H9 (cell line): ENCODE results near the gene ANKRD23. TPM values are rescaled to one million over a fixed set of nuclear protein-coding genes. Genes with fewer than 3 reads are reported as not detected.

Source experiments
- DNase-seq: peaks from one replicate; pipeline ENCODE4 v3.0.0-alpha.2; 2017
- H2AFZ ChIP-seq: one replicate; pipeline ENCODE4 v1.6.1; 2013; ENCODE audit warnings: mild to moderate bottlenecking, low read length, control low read depth, moderate library complexity
- H2AK5ac ChIP-seq: 2 replicates; pipeline ENCODE4 v1.6.1; 2013; ENCODE audit warnings: low read length, control low read depth, mixed read lengths; ENCODE audit not compliant: insufficient read length
- H2BK120ac ChIP-seq: one replicate; pipeline ENCODE4 v1.6.1; 2013; ENCODE audit warnings: low read depth, mild to moderate bottlenecking, low read length, control low read depth, inconsistent platforms; ENCODE audit not compliant: poor library complexity, severe bottlenecking
- H2BK12ac ChIP-seq: 2 replicates; pipeline ENCODE4 v1.6.1; 2013; ENCODE audit warnings: low read length, control low read depth, mixed read lengths, low read depth; ENCODE audit not compliant: insufficient read length
- H2BK15ac ChIP-seq: 2 replicates; pipeline ENCODE4 v1.6.1; 2013; ENCODE audit warnings: low read depth, low read length, control low read depth
- H2BK20ac ChIP-seq: one replicate; pipeline ENCODE4 v1.6.1; 2013; ENCODE audit warnings: low read depth, mild to moderate bottlenecking, low read length, control low read depth, inconsistent platforms; ENCODE audit not compliant: poor library complexity, severe bottlenecking
- H2BK5ac ChIP-seq: 2 replicates; pipeline ENCODE4 v1.6.1; 2013; ENCODE audit warnings: low read length, control low read depth, mixed read lengths; ENCODE audit not compliant: insufficient read length
- H3K14ac ChIP-seq: 2 replicates; pipeline ENCODE4 v1.6.1; 2013; ENCODE audit warnings: low read length, control low read depth; ENCODE audit not compliant: insufficient read depth
- H3K18ac ChIP-seq: 2 replicates; pipeline ENCODE4 v1.6.1; 2013; ENCODE audit warnings: low read depth, mild to moderate bottlenecking, mixed read lengths, low read length, control low read depth; ENCODE audit not compliant: insufficient read length
- H3K23ac ChIP-seq: 2 replicates; pipeline ENCODE4 v1.6.1; 2013; ENCODE audit warnings: low read length, control low read depth, mixed read lengths, low read depth; ENCODE audit not compliant: insufficient read length
- H3K23me2 ChIP-seq: 2 replicates; pipeline ENCODE4 v1.6.1; 2013; ENCODE audit warnings: low read depth, mild to moderate bottlenecking, mixed read lengths, low read length, control low read depth; ENCODE audit not compliant: insufficient read length, poor library complexity, severe bottlenecking
- H3K27ac ChIP-seq: 2 replicates; pipeline ENCODE4 v1.5.1; 2013; ENCODE audit warnings: low read length, control low read depth, mixed read lengths, low read depth; ENCODE audit not compliant: insufficient read length
- H3K27me3 ChIP-seq: 2 replicates; pipeline ENCODE4 v1.6.1; 2013; ENCODE audit warnings: low read length, control low read depth, inconsistent platforms; ENCODE audit not compliant: insufficient read depth
- H3K4ac ChIP-seq: 2 replicates; pipeline ENCODE4 v1.6.1; 2013; ENCODE audit warnings: low read depth, mild to moderate bottlenecking, control low read depth, inconsistent platforms, low read length, moderate library complexity
- H3K4me1 ChIP-seq: 2 replicates; pipeline ENCODE4 v1.6.1; 2013; ENCODE audit warnings: low read length, control low read depth, inconsistent platforms; ENCODE audit not compliant: insufficient read depth
- H3K4me2 ChIP-seq: 2 replicates; pipeline ENCODE4 v1.6.1; 2013; ENCODE audit warnings: low read length, control low read depth, mixed read lengths; ENCODE audit not compliant: insufficient read length, insufficient read depth
- H3K56ac ChIP-seq: 2 replicates; pipeline ENCODE4 v1.6.1; 2013; ENCODE audit warnings: low read depth, mild to moderate bottlenecking, mixed read lengths, low read length, control low read depth; ENCODE audit not compliant: insufficient read length
- H3K79me1 ChIP-seq: 2 replicates; pipeline ENCODE4 v1.6.1; 2013; ENCODE audit warnings: low read depth, mild to moderate bottlenecking, moderate library complexity, low read length, control low read depth, inconsistent platforms; ENCODE audit not compliant: insufficient read depth, poor library complexity, severe bottlenecking
- H3K79me2 ChIP-seq: 2 replicates; pipeline ENCODE4 v1.6.1; 2013; ENCODE audit warnings: low read length, control low read depth, inconsistent platforms; ENCODE audit not compliant: insufficient read depth
- H3K9ac ChIP-seq: 2 replicates; pipeline ENCODE4 v1.6.1; 2013; ENCODE audit warnings: low read length, control low read depth, mixed read lengths; ENCODE audit not compliant: insufficient read length; ENCODE audit errors: extremely low read depth
- H3K9me3 ChIP-seq: one replicate; pipeline ENCODE4 v1.6.1; 2013; ENCODE audit warnings: low read depth, low read length, inconsistent platforms; ENCODE audit not compliant: control insufficient read depth
- H3T11ph ChIP-seq: one replicate; pipeline ENCODE4 v1.6.1; 2013; ENCODE audit warnings: mild to moderate bottlenecking, low read length, control low read depth, inconsistent platforms
- H4K20me1 ChIP-seq: one replicate; pipeline ENCODE4 v1.6.1; 2013; ENCODE audit not compliant: control insufficient read depth, insufficient read length, insufficient read depth
- H4K5ac ChIP-seq: 2 replicates; pipeline ENCODE4 v1.6.1; 2013; ENCODE audit warnings: low read depth, mild to moderate bottlenecking, mixed read lengths, low read length, control low read depth; ENCODE audit not compliant: insufficient read length
- H4K8ac ChIP-seq: replicated peaks from 2 replicates; pipeline ENCODE4 v1.6.1; 2013; ENCODE audit warnings: low read length, control low read depth, mixed read lengths, low read depth; ENCODE audit not compliant: insufficient read length
- H4K91ac ChIP-seq: 2 replicates; pipeline ENCODE4 v1.6.1; 2013; ENCODE audit warnings: low read depth, mild to moderate bottlenecking, moderate library complexity, mixed read lengths, low read length, control low read depth; ENCODE audit not compliant: insufficient read length
- H3K27ac Mint-ChIP-seq, 3 experiments: 2 replicates in 2 of 3; 3 replicates in 1 of 3; pipeline ENCODE4 v1.8.0; 2020 to 2021; ENCODE audit warnings: mixed read lengths in 3 of 3, mild to moderate bottlenecking in 1 of 3, moderate library complexity in 1 of 3
- H3K27me3 Mint-ChIP-seq: 2 replicates; pipeline ENCODE4 v1.8.0; 2021; ENCODE audit warnings: low read depth, mild to moderate bottlenecking, moderate library complexity, mixed read lengths
- H3K36me3 Mint-ChIP-seq, 3 experiments: 2 replicates in 2 of 3; 3 replicates in 1 of 3; pipeline ENCODE4 v1.8.0; 2020 to 2021; ENCODE audit warnings: low read depth in 3 of 3, mixed read lengths in 3 of 3; ENCODE audit not compliant: insufficient read depth in 1 of 3
- H3K4me1 Mint-ChIP-seq, 2 experiments: 2 replicates each; pipeline ENCODE4 v1.8.0; 2020; ENCODE audit warnings: mixed read lengths in 2 of 2
- H3K4me3 Mint-ChIP-seq, 2 experiments: 2 replicates in 1 of 2; 3 replicates in 1 of 2; pipeline ENCODE4 v1.8.0; 2020 to 2021; ENCODE audit warnings: mild to moderate bottlenecking in 2 of 2, mixed read lengths in 2 of 2, moderate library complexity in 1 of 2
- H3K9me3 Mint-ChIP-seq, 2 experiments: 2 replicates in 1 of 2; 3 replicates in 1 of 2; pipeline ENCODE4 v1.8.0; 2020; ENCODE audit warnings: mild to moderate bottlenecking in 2 of 2, mixed read lengths in 2 of 2, moderate library complexity in 1 of 2
- WGBS: extraction: QIAGEN DNeasy Blood & Tissue Kit; methylation state at CpG from one replicate; pipeline ENCODE4 v1.1.7; 2013; ENCODE audit warnings: missing lambda C conversion rate, low lambda C conversion rate, mixed read lengths; ENCODE audit not compliant: insufficient read length; ENCODE audit errors: extremely low coverage; 5-methylcytosine and 5-hydroxymethylcytosine counted together
- total RNA-seq: library from RNA; stranded (reverse); gene quantifications from 2 replicates; pipeline ENCODE4 v1.2.1, GENCODE V29; 2021
- TF ChIP-seq, protein P1 (sequence below): fragments of 200-600 bp; sonication (generic); conservative IDR thresholded peaks from 3 replicates; pipeline ENCODE4 v1.8.0; 2021; ENCODE audit warnings: antibody characterized with exemption, mild to moderate bottlenecking

ANKRD23 gene
- total RNA-seq, 1 experiment from 2014 or later: 2.4 TPM

DNA sequence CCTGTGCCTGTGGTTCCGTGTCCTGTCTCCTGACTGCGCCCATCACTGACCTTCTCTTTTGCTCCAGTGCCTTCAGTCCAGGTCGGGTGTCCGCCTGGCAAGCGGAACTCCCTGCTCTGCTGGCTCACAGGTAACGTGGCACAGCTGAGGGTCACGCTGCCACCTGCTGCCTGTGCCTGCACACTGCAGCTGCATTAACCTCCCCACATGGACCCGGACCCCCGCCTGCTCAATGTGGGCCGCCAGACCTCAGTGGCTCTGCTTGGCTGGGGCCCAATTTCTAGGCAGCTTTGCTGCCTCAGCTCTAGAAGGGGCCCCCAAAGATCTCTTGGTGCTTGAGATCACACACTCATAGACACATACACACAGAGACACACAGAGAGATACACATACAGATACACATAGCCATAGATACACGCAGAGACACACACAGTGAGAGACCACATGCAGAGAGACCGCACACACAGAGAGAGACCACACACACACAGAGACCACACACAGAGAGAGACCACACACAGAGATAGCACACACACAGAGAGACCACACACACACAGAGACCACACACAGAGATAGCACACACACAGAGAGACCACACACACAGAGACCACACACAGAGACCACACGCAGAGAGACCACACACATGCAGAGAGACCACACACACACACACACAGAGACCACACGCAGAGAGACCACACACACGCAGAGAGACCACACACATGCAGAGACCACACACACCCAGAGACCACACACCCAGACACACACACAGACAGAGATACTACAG, 42.6 kb downstream of the ANKRD23 start:
- Mint-ChIP-seq H3K4me3 (no peak overlapping the region), H3K27ac (no peak overlapping the region), H3K27me3 (no peaks in the 10 kb centered on the region), H3K9me3 (peaks cover 0 to 2% of the 10 kb centered on the region in 2 experiments; a peak in 1 of 5 replicates), H3K4me1 (no peaks in the 10 kb centered on the region), H3K36me3 (peaks cover 2 to 11% (median 5%) of the 10 kb centered on the region in 3 experiments; a peak in 6 of 7 replicates)
- H2BK15ac ChIP-seq: no peak overlapping the region
- no peak overlapping the region; the same call in 1 of the 2 replicates for H3K14ac ChIP-seq
- H3K56ac ChIP-seq: no peak overlapping the region
- no peak overlapping the region for H2BK12ac ChIP-seq
- no peaks in the 10 kb centered on the region for H4K20me1 ChIP-seq
- H4K5ac ChIP-seq: no peak overlapping the region
- H3K23me2 ChIP-seq: no peaks in the 10 kb centered on the region
- no peaks in the 10 kb centered on the region for H3K27me3 ChIP-seq
- H4K8ac ChIP-seq: no peak overlapping the region
- no peak overlapping the region for H2BK20ac ChIP-seq
- H3K79me1 ChIP-seq: no peaks in the 10 kb centered on the region
- H2BK120ac ChIP-seq: no peak overlapping the region
- H3K18ac ChIP-seq: no peak overlapping the region
- no peak overlapping the region for H3K4me2 ChIP-seq
- no peak overlapping the region for H2BK5ac ChIP-seq
- H3K27ac ChIP-seq: no peak overlapping the region
- H3K9me3 ChIP-seq: no peaks in the 10 kb centered on the region
- H3K79me2 ChIP-seq: no peaks in the 10 kb centered on the region
- H2AFZ ChIP-seq: no peak overlapping the region
- H3T11ph ChIP-seq: no peak overlapping the region
- H3K4me1 ChIP-seq: no peaks in the 10 kb centered on the region
- TF ChIP-seq, protein P1, sequence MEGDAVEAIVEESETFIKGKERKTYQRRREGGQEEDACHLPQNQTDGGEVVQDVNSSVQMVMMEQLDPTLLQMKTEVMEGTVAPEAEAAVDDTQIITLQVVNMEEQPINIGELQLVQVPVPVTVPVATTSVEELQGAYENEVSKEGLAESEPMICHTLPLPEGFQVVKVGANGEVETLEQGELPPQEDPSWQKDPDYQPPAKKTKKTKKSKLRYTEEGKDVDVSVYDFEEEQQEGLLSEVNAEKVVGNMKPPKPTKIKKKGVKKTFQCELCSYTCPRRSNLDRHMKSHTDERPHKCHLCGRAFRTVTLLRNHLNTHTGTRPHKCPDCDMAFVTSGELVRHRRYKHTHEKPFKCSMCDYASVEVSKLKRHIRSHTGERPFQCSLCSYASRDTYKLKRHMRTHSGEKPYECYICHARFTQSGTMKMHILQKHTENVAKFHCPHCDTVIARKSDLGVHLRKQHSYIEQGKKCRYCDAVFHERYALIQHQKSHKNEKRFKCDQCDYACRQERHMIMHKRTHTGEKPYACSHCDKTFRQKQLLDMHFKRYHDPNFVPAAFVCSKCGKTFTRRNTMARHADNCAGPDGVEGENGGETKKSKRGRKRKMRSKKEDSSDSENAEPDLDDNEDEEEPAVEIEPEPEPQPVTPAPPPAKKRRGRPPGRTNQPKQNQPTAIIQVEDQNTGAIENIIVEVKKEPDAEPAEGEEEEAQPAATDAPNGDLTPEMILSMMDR: peak; percentile 83
- H2AK5ac ChIP-seq: no peak overlapping the region
- DNase-seq: peak; percentile 84
- H3K4ac ChIP-seq: no peak overlapping the region
- H4K91ac ChIP-seq: no peak overlapping the region
- H3K23ac ChIP-seq: no peak overlapping the region
- WGBS: no CpG with 5 or more reads among the region's 15 CpGs
- no peak overlapping the region for H3K9ac ChIP-seq
